Kidney (tissue), 14 donors: ENCODE data around the gene CDCP2. TPM values are rescaled to one million over a fixed set of nuclear protein-coding genes. Genes with fewer than 3 reads are reported as not detected.

Source experiments
- DNase-seq, 5 donors: peaks; one replicate each; pipeline ENCODE4 v3.0.0-alpha.2; 2013 to 2020
- FAIRE-seq: peaks from 2 replicates; lab custom pipeline; 2012; peaks lifted over from hg19 to GRCh38; lab: Jason Lieb, UNC
- H3K27ac ChIP-seq, 2 donors: one replicate each; pipeline ENCODE4 v1.7.0; 2013; ENCODE audit warnings: low read depth in 2 of 2, low read length in 2 of 2, inconsistent platforms in 1 of 2
- H3K27me3 ChIP-seq: one replicate; pipeline ENCODE4 v1.7.1; 2013; ENCODE audit warnings: low read length, inconsistent platforms; ENCODE audit not compliant: control insufficient read depth, insufficient read depth
- H3K36me3 ChIP-seq, 3 donors: one replicate each; pipeline versions ENCODE4 v1.7.0 to v1.7.1; 2013; ENCODE audit warnings: low read length in 3 of 3, control low read depth in 1 of 3, inconsistent platforms in 1 of 3; ENCODE audit not compliant: insufficient read depth in 3 of 3, control insufficient read depth in 2 of 3
- H3K4me1 ChIP-seq, 3 donors: one replicate each; pipeline versions ENCODE4 v1.7.0 to v1.7.1; 2013; ENCODE audit warnings: low read length in 3 of 3, inconsistent platforms in 1 of 3, low read depth in 1 of 3; ENCODE audit not compliant: control insufficient read depth in 2 of 3, insufficient read depth in 2 of 3
- H3K4me3 ChIP-seq, 3 donors: one replicate each; pipeline versions ENCODE4 v1.7.0 to v1.8.1; 2013; ENCODE audit warnings: low read length in 3 of 3, control low read depth in 1 of 3, inconsistent platforms in 1 of 3
- H3K9ac ChIP-seq, 3 donors: one replicate each; pipeline versions ENCODE4 v1.7.0 to v1.7.1; 2013; ENCODE audit warnings: low read length in 3 of 3, control low read depth in 1 of 3, inconsistent platforms in 1 of 3
- H3K9me3 ChIP-seq, 3 donors: one replicate each; pipeline versions ENCODE4 v1.7.0 to v1.7.1; 2013; ENCODE audit warnings: low read length in 3 of 3, control low read depth in 1 of 3, inconsistent platforms in 1 of 3; ENCODE audit not compliant: control insufficient read depth in 2 of 3, insufficient read depth in 1 of 3
- CTCF ChIP-seq: IDR thresholded peaks from 3 replicates; pipeline ENCODE4 v1.5.1; 2012; ENCODE audit warnings: mild to moderate bottlenecking, moderate library complexity, borderline replicate concordance; ENCODE audit not compliant: insufficient read depth; ENCODE audit errors: extremely low read depth
- intact Hi-C: fragments of 100-400 bp; cut with DNase I; formaldehyde crosslinking; loops from one replicate; pipeline ENCODE4 v1.11.1; 2022
- polyA plus RNA-seq: library from polyadenylated mRNA; stranded (reverse); fragments of 350-450 nt; fragmentation: Illumina TruSeq; extraction: RNeasy Lipid Tissue Mini Kit (QIAGEN cat#74804); gene quantifications from one replicate; pipeline ENCODE4 v1.2.3, GENCODE V29; 2014; ENCODE audit warnings: low read depth, low replicate concordance; ENCODE audit not compliant: insufficient read depth
- total RNA-seq: library from RNA; stranded (reverse); fragmentation: NEBNext Ultra II Directional; extraction: Animal tissue kit (Norgen Biotek cat#: 25700); gene quantifications from one replicate; pipeline ENCODE4 v1.2.1, GENCODE V29; 2021
- donor health status: control.
- donor health status: control.
- donor health status: control.
- donor health status: control.
- donor health status: control.
- donor health status: DM: yes; HTN: yes; CAD: no.
- donor health status: Normal renal cell carcinoma (clear cell type).

CDCP2 gene
- total and polyA plus RNA-seq, 2 donors from 2014 or later, result 0.54 TPM; not detected in 1

DNA sequence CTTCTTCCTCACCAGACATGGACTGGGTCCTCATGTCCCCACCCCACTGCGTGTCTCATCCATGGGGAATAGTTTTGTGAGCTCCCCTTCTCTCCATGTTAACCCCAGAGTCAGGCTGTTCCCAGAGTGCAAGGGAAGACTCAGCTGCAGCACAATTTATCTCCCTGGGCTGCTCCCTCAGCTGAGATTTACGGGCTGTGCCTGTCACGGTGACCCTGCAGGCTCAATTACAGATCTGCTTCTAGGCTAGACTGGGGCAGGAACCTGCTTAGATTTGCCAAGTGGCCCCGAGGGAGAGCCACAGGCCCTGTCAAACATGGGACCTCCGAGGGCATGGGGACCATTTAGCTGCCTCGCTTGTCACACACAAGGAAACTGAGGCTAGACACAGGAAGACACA lies 37.8 kb downstream of the CDCP2 start:
- no peak overlapping the region for H3K4me3 ChIP-seq
- intact Hi-C loops, result no loop called here
- DNase-seq (peak in 4 of 5 donors; percentile 62 to 76 (median 75)), FAIRE-seq (no peak)
- H3K4me1 ChIP-seq, result peaks cover 0 to 4% (median 0%) of the 10 kb centered on the region in 3 donors
- H3K9ac ChIP-seq, result no peak overlapping the region
- no peak for TF ChIP-seq CTCF
- H3K36me3 ChIP-seq, result no peaks in the 10 kb centered on the region
- H3K27me3 ChIP-seq, result no peaks in the 10 kb centered on the region
- H3K27ac ChIP-seq, result no peak overlapping the region
- peaks cover 0 to 1% (median 0%) of the 10 kb centered on the region in 3 donors for H3K9me3 ChIP-seq

DNA sequence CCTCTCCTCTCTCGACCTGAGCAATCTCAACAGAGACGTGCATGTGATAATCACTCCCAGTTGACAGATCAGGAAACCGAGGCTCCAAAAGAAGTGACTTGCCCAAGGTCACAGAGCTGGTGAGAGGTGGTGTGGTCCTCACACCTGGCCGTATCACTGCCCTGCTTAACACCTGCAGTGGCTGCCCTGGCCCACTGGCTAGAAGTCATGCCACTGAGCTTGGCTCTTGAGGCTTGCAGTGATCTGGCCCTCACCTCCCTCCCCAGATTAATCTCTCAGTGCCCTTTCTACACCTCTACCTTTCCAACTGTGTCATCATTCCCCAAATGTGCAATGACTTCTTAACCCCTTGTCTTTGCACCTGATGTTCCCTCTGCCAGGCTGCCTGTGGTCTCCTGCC lies 38.8 kb downstream of the CDCP2 start:
- FAIRE-seq (no peak), DNase-seq (no peak)
- Histone ChIP-seq H3K36me3 (no peaks in the 10 kb centered on the region), H3K9me3 (no peaks in the 10 kb centered on the region), H3K27me3 (no peaks in the 10 kb centered on the region), H3K27ac (no peak overlapping the region), H3K4me3 (no peak overlapping the region), H3K9ac (no peak overlapping the region), H3K4me1 (peaks cover 0 to 4% (median 0%) of the 10 kb centered on the region in 3 donors)
- no peak for TF ChIP-seq CTCF
- intact Hi-C loops, result no loop called here

DNA sequence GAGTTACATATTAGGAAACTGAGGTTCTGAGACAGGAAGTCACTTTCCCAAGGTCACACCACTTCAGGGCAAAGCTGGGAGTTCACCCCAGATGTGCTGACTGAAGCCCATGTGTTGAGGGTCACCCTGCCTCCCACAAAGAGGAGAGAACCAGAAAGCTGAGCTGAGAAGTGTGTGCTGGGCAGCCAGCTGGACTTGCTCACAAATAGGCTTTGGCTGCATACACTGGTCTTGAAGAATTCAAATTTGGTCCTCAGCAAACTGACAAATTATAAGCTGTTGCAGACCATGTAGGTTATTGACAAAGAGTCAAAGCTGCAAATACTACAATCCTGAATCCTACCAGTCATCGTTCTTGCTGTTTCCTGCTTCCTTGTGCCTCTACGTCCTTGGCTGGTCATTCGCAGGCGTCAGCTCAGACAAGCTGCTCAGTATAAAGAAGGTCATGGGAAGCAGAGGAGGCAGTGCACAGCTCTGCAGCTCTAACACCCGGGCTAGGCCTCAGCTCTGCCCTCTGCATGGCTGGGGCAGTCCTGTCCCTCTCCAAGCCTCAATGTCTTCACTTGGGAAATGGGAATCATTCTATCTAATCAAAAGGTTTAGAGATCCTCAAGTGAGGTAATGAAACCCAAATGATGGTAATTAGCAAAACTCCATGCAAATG lies 40.0 kb downstream of the CDCP2 start:
- DNase-seq (peak in 2 of 5 donors; percentile 41 to 79), FAIRE-seq (no peak)
- Histone ChIP-seq H3K4me3 (no peak overlapping the region), H3K36me3 (no peaks in the 10 kb centered on the region), H3K9me3 (no peaks in the 10 kb centered on the region), H3K27me3 (no peaks in the 10 kb centered on the region), H3K27ac (no peak overlapping the region), H3K9ac (no peak overlapping the region), H3K4me1 (peaks cover 0 to 4% (median 0%) of the 10 kb centered on the region in 3 donors)
- TF ChIP-seq CTCF, result no peak
- intact Hi-C loops, result no loop called here
